Kidney (tissue), 14 donors: ENCODE measurements around the gene IL1RAPL2. TPM values are rescaled to one million over a fixed set of nuclear protein-coding genes. Genes with fewer than 3 reads are reported as not detected.
A peak's percentile ranks its signal among the peaks of the same experiment; 100 is the strongest.

ENCODE experiments used
- DNase-seq, 5 donors: peaks; one replicate each; pipeline ENCODE4 v3.0.0-alpha.2; 2013 to 2020
- FAIRE-seq: peaks from 2 replicates; lab custom pipeline; 2012; peaks lifted over from hg19 to GRCh38; lab: Jason Lieb, UNC
- H3K27ac ChIP-seq, 2 donors: one replicate each; pipeline ENCODE4 v1.7.0; 2013; ENCODE audit warnings: low read depth in 2 of 2, low read length in 2 of 2, inconsistent platforms in 1 of 2
- H3K27me3 ChIP-seq: one replicate; pipeline ENCODE4 v1.7.1; 2013; ENCODE audit warnings: low read length, inconsistent platforms; ENCODE audit not compliant: control insufficient read depth, insufficient read depth
- H3K36me3 ChIP-seq, 3 donors: one replicate each; pipeline versions ENCODE4 v1.7.0 to v1.7.1; 2013; ENCODE audit warnings: low read length in 3 of 3, control low read depth in 1 of 3, inconsistent platforms in 1 of 3; ENCODE audit not compliant: insufficient read depth in 3 of 3, control insufficient read depth in 2 of 3
- H3K4me1 ChIP-seq, 3 donors: one replicate each; pipeline versions ENCODE4 v1.7.0 to v1.7.1; 2013; ENCODE audit warnings: low read length in 3 of 3, inconsistent platforms in 1 of 3, low read depth in 1 of 3; ENCODE audit not compliant: control insufficient read depth in 2 of 3, insufficient read depth in 2 of 3
- H3K4me3 ChIP-seq, 3 donors: one replicate each; pipeline versions ENCODE4 v1.7.0 to v1.8.1; 2013; ENCODE audit warnings: low read length in 3 of 3, control low read depth in 1 of 3, inconsistent platforms in 1 of 3
- H3K9ac ChIP-seq, 3 donors: one replicate each; pipeline versions ENCODE4 v1.7.0 to v1.7.1; 2013; ENCODE audit warnings: low read length in 3 of 3, control low read depth in 1 of 3, inconsistent platforms in 1 of 3
- H3K9me3 ChIP-seq, 3 donors: one replicate each; pipeline versions ENCODE4 v1.7.0 to v1.7.1; 2013; ENCODE audit warnings: low read length in 3 of 3, control low read depth in 1 of 3, inconsistent platforms in 1 of 3; ENCODE audit not compliant: control insufficient read depth in 2 of 3, insufficient read depth in 1 of 3
- intact Hi-C: fragments of 100-400 bp; cut with DNase I; formaldehyde crosslinking; loops from one replicate; pipeline ENCODE4 v1.11.1; 2022
- polyA plus RNA-seq: library from polyadenylated mRNA; stranded (reverse); fragments of 350-450 nt; fragmentation: Illumina TruSeq; extraction: RNeasy Lipid Tissue Mini Kit (QIAGEN cat#74804); gene quantifications from one replicate; pipeline ENCODE4 v1.2.3, GENCODE V29; 2014; ENCODE audit warnings: low read depth, low replicate concordance; ENCODE audit not compliant: insufficient read depth
- total RNA-seq: library from RNA; stranded (reverse); fragmentation: NEBNext Ultra II Directional; extraction: Animal tissue kit (Norgen Biotek cat#: 25700); gene quantifications from one replicate; pipeline ENCODE4 v1.2.1, GENCODE V29; 2021
- TF ChIP-seq, protein P1 (sequence below): IDR thresholded peaks from 3 replicates; pipeline ENCODE4 v1.5.1; 2012; ENCODE audit warnings: mild to moderate bottlenecking, moderate library complexity, borderline replicate concordance; ENCODE audit not compliant: insufficient read depth; ENCODE audit errors: extremely low read depth
- donor health status: control.
- donor health status: control.
- donor health status: control.
- donor health status: control.
- donor health status: control.
- donor health status: DM: yes; HTN: yes; CAD: no.
- donor health status: Normal renal cell carcinoma (clear cell type).

Gene IL1RAPL2
- total and polyA plus RNA-seq, 2 donors from 2014 or later = 0.13 to 0.25 TPM

DNA sequence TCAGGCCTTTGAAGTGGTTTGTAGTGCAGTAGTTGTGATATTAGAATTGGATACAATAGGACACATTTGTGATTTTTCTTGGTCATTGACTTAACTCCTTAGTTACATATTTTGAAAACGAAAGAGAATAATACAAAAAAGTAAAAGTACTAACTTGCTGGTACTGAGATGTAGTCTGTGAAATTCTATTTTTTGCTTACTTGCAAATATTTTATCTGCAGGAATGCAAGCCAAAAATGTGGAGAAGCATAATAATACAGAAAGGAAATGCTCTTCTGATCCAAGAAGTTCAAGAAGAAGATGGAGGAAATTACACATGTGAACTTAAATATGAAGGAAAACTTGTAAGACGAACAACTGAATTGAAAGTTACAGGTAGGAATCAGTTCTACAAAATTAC is 701.2 kb downstream of the IL1RAPL2 start:
- intact Hi-C loops = no loop called here
- Histone ChIP-seq H3K27ac (no peak overlapping the region), H3K36me3 (no peaks in the 10 kb centered on the region), H3K9me3 (no peaks in the 10 kb centered on the region), H3K4me3 (no peak overlapping the region), H3K4me1 (no peaks in the 10 kb centered on the region), H3K9ac (no peak overlapping the region), H3K27me3 (no peaks in the 10 kb centered on the region)
- TF ChIP-seq, protein P1, sequence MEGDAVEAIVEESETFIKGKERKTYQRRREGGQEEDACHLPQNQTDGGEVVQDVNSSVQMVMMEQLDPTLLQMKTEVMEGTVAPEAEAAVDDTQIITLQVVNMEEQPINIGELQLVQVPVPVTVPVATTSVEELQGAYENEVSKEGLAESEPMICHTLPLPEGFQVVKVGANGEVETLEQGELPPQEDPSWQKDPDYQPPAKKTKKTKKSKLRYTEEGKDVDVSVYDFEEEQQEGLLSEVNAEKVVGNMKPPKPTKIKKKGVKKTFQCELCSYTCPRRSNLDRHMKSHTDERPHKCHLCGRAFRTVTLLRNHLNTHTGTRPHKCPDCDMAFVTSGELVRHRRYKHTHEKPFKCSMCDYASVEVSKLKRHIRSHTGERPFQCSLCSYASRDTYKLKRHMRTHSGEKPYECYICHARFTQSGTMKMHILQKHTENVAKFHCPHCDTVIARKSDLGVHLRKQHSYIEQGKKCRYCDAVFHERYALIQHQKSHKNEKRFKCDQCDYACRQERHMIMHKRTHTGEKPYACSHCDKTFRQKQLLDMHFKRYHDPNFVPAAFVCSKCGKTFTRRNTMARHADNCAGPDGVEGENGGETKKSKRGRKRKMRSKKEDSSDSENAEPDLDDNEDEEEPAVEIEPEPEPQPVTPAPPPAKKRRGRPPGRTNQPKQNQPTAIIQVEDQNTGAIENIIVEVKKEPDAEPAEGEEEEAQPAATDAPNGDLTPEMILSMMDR = no peak
- no peak for DNase-seq
- no peak for FAIRE-seq

- FAIRE-seq (no peak), DNase-seq (no peak)
- Histone ChIP-seq H3K9me3 (no peaks in the 10 kb centered on the region), H3K27me3 (no peaks in the 10 kb centered on the region), H3K27ac (no peak overlapping the region), H3K9ac (no peak overlapping the region), H3K36me3 (no peaks in the 10 kb centered on the region), H3K4me1 (no peaks in the 10 kb centered on the region), H3K4me3 (no peak overlapping the region)
- TF ChIP-seq, protein P1 = no peak
- intact Hi-C loops = no loop called here
These were observed 703.4 kb downstream of the IL1RAPL2 start for GRCh38 chrX:105269386-105269785.

DNA sequence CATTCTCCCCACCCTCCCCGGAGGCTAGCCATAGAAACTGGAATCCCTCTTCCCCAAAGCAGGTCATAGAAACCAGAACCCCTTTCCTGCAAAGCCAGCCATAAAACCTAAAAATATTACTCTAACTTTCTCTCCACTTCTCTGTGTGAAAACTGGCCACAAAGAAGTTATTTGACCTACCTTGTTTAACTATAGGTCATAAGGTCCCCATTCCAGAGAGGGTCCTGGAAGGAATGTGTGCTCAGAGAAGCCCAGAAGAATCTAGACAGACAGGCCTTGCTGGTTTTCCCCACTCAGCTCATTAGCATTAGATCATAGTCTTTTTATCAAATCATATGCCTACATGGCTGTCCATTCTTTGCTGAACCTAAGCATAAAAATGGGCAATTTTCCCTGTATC is 707.3 kb downstream of the IL1RAPL2 start:
- no peaks in the 10 kb centered on the region for H3K4me1 ChIP-seq
- H3K27ac ChIP-seq = no peak overlapping the region
- no peaks in the 10 kb centered on the region for H3K27me3 ChIP-seq
- TF ChIP-seq, protein P1 = no peak
- no peaks in the 10 kb centered on the region for H3K36me3 ChIP-seq
- no peaks in the 10 kb centered on the region for H3K9me3 ChIP-seq
- DNase-seq (peak in 1 of 5 donors; percentile 0), FAIRE-seq (no peak)
- intact Hi-C loops = no loop called here
- H3K4me3 ChIP-seq = no peak overlapping the region
- no peak overlapping the region for H3K9ac ChIP-seq

- FAIRE-seq (no peak), DNase-seq (no peak)
- Histone ChIP-seq H3K9ac (no peak overlapping the region), H3K27me3 (no peaks in the 10 kb centered on the region), H3K9me3 (no peaks in the 10 kb centered on the region), H3K36me3 (no peaks in the 10 kb centered on the region), H3K4me1 (no peaks in the 10 kb centered on the region), H3K27ac (no peak overlapping the region), H3K4me3 (no peak overlapping the region)
- intact Hi-C loops = no loop called here
- TF ChIP-seq, protein P1 = no peak
These were observed 708.1 kb downstream of the IL1RAPL2 start for GRCh38 chrX:105274091-105274490.
